Calu3 (cell line): ENCODE measurements around the gene UGGT1. TPM values are rescaled to one million over a fixed set of nuclear protein-coding genes. Genes with fewer than 3 reads are reported as not detected.

Experiments
- BruUV-seq: library from RNA; stranded (reverse); fragments of 400-500 nt; replicated peaks from 2 replicates; lab custom pipeline; 2021; lab: Mats Ljungman, UMichigan
- CTCF ChIA-PET: fragments of 300-600 bp; sonication (Branson Sonifier 250); formaldehyde crosslinking; loops from one replicate; lab custom pipeline; 2022; ENCODE audit warnings: antibody characterized with exemption; lab: Charles Lee
- DNase-seq: peaks from one replicate; pipeline ENCODE4 v3.0.0; 2022
- H3K27ac Mint-ChIP-seq: one replicate; pipeline ENCODE4 v1.8.0; 2022; ENCODE audit warnings: mixed read lengths; ENCODE audit not compliant: unreplicated experiment
- H3K27me3 Mint-ChIP-seq: one replicate; pipeline ENCODE4 v1.8.0; 2022; ENCODE audit warnings: mixed read lengths; ENCODE audit not compliant: unreplicated experiment
- H3K36me3 Mint-ChIP-seq: one replicate; pipeline ENCODE4 v1.8.0; 2022; ENCODE audit warnings: mild to moderate bottlenecking, moderate library complexity, mixed read lengths; ENCODE audit not compliant: insufficient read depth, unreplicated experiment
- H3K4me1 Mint-ChIP-seq: one replicate; pipeline ENCODE4 v1.8.0; 2022; ENCODE audit warnings: mild to moderate bottlenecking, low read depth, mixed read lengths; ENCODE audit not compliant: unreplicated experiment
- H3K4me3 Mint-ChIP-seq: one replicate; pipeline ENCODE4 v1.8.0; 2022; ENCODE audit warnings: mild to moderate bottlenecking, low read depth, moderate library complexity, mixed read lengths; ENCODE audit not compliant: unreplicated experiment
- H3K9me3 Mint-ChIP-seq: one replicate; pipeline ENCODE4 v1.8.0; 2022; ENCODE audit warnings: low read depth, mixed read lengths; ENCODE audit not compliant: unreplicated experiment
- intact Hi-C: fragments of 100-400 bp; cut with micrococcal nuclease; formaldehyde crosslinking; loops from one replicate; pipeline ENCODE4 v1.10.0; 2022; ENCODE audit not compliant: unreplicated experiment
- total RNA-seq: library from RNA; stranded (reverse); gene quantifications from 2 replicates; pipeline ENCODE4 v1.2.3, GENCODE V29; 2022
- TF ChIP-seq, protein P1 (sequence below): fragments of 200-600 bp; IDR thresholded peaks from one replicate; pipeline ENCODE4 v1.8.0; 2022; ENCODE audit warnings: antibody characterized with exemption; ENCODE audit not compliant: unreplicated experiment

UGGT1 gene
- total RNA-seq, 1 experiment from 2014 or later, result 71.3 TPM

DNA sequence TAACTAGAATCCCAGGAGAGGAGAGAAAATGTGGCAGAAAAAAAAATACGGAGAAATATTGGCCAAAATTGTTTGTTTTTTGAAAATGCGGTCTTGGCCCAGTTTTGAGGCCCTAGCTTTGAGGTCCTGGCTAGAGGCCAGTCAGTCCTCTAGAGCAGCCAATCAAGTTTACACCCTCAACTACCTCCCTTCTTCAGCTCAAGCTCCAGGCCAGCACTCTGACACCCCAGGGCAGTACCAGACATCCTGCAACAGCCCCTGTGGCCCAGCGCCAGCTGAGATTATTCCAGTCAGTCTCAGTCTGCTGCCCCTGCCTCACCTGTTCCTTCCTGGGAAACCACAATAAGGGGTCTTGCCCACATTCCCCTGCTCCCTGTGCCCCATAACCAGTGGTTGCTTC is 107.7 kb downstream of the UGGT1 start:
- H3K27ac Mint-ChIP-seq, result no peak overlapping the region
- no TSS peak for BruUV-seq

DNA sequence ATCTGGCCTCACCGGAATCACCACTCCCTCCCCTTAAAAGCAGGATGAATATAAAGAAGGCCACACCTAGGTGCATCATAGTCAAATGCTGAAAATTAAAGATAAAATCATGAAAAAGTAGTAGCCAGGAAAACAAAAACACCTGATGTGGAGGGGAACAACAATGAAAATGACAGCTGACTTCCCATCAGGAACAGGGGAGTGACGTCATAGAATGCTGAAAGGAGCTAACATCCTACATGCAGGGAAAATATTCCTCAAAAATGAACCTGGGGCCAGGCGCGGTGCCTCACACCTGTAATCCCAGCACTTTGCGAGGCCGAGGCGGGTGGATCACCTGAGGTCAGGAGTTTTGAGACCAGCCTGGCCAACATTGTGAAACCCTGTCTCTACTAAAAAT is 108.1 kb downstream of the UGGT1 start:
- no TSS peak for BruUV-seq

More for the DNA sequence above, 107.7 kb downstream of the UGGT1 start:
- TF ChIP-seq, protein P1, sequence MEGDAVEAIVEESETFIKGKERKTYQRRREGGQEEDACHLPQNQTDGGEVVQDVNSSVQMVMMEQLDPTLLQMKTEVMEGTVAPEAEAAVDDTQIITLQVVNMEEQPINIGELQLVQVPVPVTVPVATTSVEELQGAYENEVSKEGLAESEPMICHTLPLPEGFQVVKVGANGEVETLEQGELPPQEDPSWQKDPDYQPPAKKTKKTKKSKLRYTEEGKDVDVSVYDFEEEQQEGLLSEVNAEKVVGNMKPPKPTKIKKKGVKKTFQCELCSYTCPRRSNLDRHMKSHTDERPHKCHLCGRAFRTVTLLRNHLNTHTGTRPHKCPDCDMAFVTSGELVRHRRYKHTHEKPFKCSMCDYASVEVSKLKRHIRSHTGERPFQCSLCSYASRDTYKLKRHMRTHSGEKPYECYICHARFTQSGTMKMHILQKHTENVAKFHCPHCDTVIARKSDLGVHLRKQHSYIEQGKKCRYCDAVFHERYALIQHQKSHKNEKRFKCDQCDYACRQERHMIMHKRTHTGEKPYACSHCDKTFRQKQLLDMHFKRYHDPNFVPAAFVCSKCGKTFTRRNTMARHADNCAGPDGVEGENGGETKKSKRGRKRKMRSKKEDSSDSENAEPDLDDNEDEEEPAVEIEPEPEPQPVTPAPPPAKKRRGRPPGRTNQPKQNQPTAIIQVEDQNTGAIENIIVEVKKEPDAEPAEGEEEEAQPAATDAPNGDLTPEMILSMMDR, result no peak
- Mint-ChIP-seq H3K4me1 (no peaks in the 10 kb centered on the region), H3K36me3 (peaks cover 8% of the 10 kb centered on the region), H3K4me3 (no peak overlapping the region), H3K27me3 (no peaks in the 10 kb centered on the region), H3K9me3 (no peaks in the 10 kb centered on the region)
- intact Hi-C loops, result no loop called here
- CTCF ChIA-PET, result no interaction called here
- no peak for DNase-seq

DNA sequence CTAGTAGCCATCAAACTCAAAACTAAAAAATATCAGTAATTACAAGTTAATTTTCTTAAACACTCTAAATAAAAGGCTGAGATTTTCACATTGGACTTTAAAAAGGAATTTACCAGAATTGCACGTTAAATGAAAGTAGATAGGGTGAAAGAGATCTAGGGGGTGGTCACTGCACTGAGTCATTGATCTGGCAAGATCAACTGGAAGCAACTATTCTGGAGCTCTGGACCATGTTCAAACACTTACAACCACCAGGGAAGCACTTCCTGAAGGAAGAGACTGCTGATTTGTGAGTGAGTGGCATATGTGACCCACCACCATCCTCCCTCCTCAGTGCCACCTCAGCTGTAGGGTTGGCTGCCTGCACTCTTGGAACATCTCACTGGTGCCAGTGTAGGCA is 111.8 kb downstream of the UGGT1 start:
- intact Hi-C loops, result no loop called here
- no peak for DNase-seq
- no TSS peak for BruUV-seq
- no peaks in the 10 kb centered on the region for H3K36me3 Mint-ChIP-seq
- no peak overlapping the region for H3K27ac Mint-ChIP-seq
- no peaks in the 10 kb centered on the region for H3K27me3 Mint-ChIP-seq
- H3K4me1 Mint-ChIP-seq, result no peaks in the 10 kb centered on the region
- CTCF ChIA-PET, result no interaction called here
- H3K9me3 Mint-ChIP-seq, result no peaks in the 10 kb centered on the region
- TF ChIP-seq, protein P1, result no peak
- H3K4me3 Mint-ChIP-seq, result no peak overlapping the region

More for the DNA sequence above, 108.1 kb downstream of the UGGT1 start:
- intact Hi-C loops, result no loop called here
- Mint-ChIP-seq H3K36me3 (peaks cover 8% of the 10 kb centered on the region), H3K27ac (no peak overlapping the region), H3K27me3 (no peaks in the 10 kb centered on the region), H3K9me3 (no peaks in the 10 kb centered on the region), H3K4me1 (no peaks in the 10 kb centered on the region), H3K4me3 (no peak overlapping the region)
- no peak for DNase-seq
- CTCF ChIA-PET, result no interaction called here
- TF ChIP-seq, protein P1, result no peak

DNA sequence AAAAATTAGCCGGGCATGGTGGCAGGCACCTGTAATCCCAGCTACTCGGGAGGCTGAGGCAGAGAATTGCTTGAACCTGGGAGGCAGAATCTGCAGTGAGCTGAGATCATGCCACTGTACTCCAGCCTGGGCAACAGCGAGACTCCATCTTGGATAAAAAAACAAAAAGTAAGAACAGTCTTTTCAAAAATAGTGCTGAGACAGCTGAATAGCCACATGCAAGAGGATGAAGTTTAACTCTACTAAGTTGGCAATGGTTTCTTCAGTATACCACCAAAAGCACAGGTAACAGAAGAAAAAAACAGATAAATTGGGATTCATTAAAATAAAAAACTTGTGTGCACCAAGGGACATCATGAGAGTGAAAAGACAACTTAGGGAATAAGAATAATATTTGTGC is 115.2 kb downstream of the UGGT1 start:
- peaks cover 6% of the 10 kb centered on the region for H3K36me3 Mint-ChIP-seq
- BruUV-seq, result no TSS peak
- no peak overlapping the region for H3K27ac Mint-ChIP-seq
- CTCF ChIA-PET, result no interaction called here
- no peak for DNase-seq
- no peaks in the 10 kb centered on the region for H3K9me3 Mint-ChIP-seq
- intact Hi-C loops, result no loop called here
- TF ChIP-seq, protein P1, result no peak
- H3K27me3 Mint-ChIP-seq, result no peaks in the 10 kb centered on the region
- H3K4me1 Mint-ChIP-seq, result no peaks in the 10 kb centered on the region
- no peak overlapping the region for H3K4me3 Mint-ChIP-seq
